Measurements from ENCODE around the gene RPS2. TPM values are rescaled to one million over a fixed set of nuclear protein-coding genes. Genes with fewer than 3 reads are reported as not detected.

Gene RPS2
- total RNA-seq, 3 donors from 2014 or later, result 1,284 to 2,138 (median 1,849) TPM

GRCh38 chr16:1950047-1950446 lies 14.6 kb downstream of the RPS2 start:
- TF ChIP-seq CTCF (IDR thresholded peaks at IDR 0.05), result no peak
- DNase-seq (peak in 1 of 3 donors; percentile 50), ATAC-seq (peak; percentile 53)
- intact Hi-C loops (cut with DNase I, micrococcal nuclease), result no loop called here
- no peak overlapping the region for H3K4me3 ChIP-seq
- H3K9me3 ChIP-seq, result no peaks in the 10 kb centered on the region
- H3K4me1 ChIP-seq (ENCODE audit: low read depth), result no peaks in the 10 kb centered on the region
- H3K36me3 ChIP-seq (ENCODE audit: low read depth), result no peaks in the 10 kb centered on the region

GRCh38 chr16:1949507-1949906 lies 15.1 kb downstream of the RPS2 start:
- TF ChIP-seq CTCF (IDR thresholded peaks at IDR 0.05), result no peak
- Histone ChIP-seq H3K4me1 (ENCODE audit: low read depth) (no peaks in the 10 kb centered on the region), H3K4me3 (no peak overlapping the region), H3K36me3 (ENCODE audit: low read depth) (no peaks in the 10 kb centered on the region), H3K9me3 (no peaks in the 10 kb centered on the region)
- intact Hi-C loops (cut with DNase I, micrococcal nuclease), result no loop called here
- DNase-seq (no peak), ATAC-seq (no peak)

GRCh38 chr16:1947369-1947670 lies 17.3 kb downstream of the RPS2 start:
- Histone ChIP-seq H3K9me3 (no peaks in the 10 kb centered on the region), H3K4me1 (ENCODE audit: low read depth) (peaks cover 9% of the 10 kb centered on the region), H3K36me3 (ENCODE audit: low read depth) (no peaks in the 10 kb centered on the region), H3K4me3 (no peak overlapping the region)
- ATAC-seq (no peak), DNase-seq (no peak)
- no peak for TF ChIP-seq CTCF (IDR thresholded peaks at IDR 0.05)
- intact Hi-C loops (cut with DNase I, micrococcal nuclease), result no loop called here

- Histone ChIP-seq H3K4me3 (no peak overlapping the region), H3K36me3 (ENCODE audit: low read depth) (no peaks in the 10 kb centered on the region), H3K9me3 (no peaks in the 10 kb centered on the region), H3K4me1 (ENCODE audit: low read depth) (peaks cover 14% of the 10 kb centered on the region)
- no peak for TF ChIP-seq CTCF (IDR thresholded peaks at IDR 0.05)
- ATAC-seq, result no peak
- intact Hi-C loops (cut with DNase I, micrococcal nuclease), result no loop called here
- no peak for DNase-seq
These were observed 17.9 kb downstream of the RPS2 start for GRCh38 chr16:1946495-1947368.

- TF ChIP-seq CTCF (IDR thresholded peaks at IDR 0.05), result no peak
- intact Hi-C loops (cut with DNase I, micrococcal nuclease), result no loop called here
- Histone ChIP-seq H3K9me3 (no peaks in the 10 kb centered on the region), H3K4me3 (no peak overlapping the region), H3K4me1 (ENCODE audit: low read depth) (peaks cover 24% of the 10 kb centered on the region), H3K36me3 (ENCODE audit: low read depth) (no peaks in the 10 kb centered on the region)
- ATAC-seq (no peak), DNase-seq (no peak)
These were observed 18.9 kb downstream of the RPS2 start for GRCh38 chr16:1945559-1946391.
